ENCODE results near the gene ADCY3.
A peak's percentile ranks its signal among the peaks of the same experiment; 100 is the strongest.

The ADCY3 gene

DNA sequence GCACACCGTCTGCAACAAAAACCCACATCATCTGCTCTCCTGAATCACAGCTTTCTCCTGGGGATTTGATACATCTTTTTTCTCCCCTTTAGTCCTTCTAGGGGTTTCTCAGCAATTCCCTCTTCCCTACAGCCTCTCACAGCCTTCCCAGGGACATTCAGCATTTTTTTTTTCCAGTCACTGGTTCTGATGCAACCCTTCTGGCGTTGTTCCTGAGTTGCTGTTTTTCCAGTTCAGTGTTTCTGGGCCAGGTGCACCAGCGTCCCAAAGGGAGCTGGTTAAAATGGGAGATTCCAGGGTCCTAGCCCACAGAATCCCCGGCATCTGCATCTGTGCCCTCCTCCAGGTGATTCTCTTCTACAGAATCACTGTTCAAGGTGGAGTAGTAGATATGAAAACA lies 36.1 kb downstream of the ADCY3 start:
- Histone ChIP-seq H3K27ac (peak overlapping the region in 2 of 21 experiments; percentile 11 to 17), H3K4me3 (no peak overlapping the region)

GRCh38 chr2:24881623-24882022 lies 38.4 kb downstream of the ADCY3 start:
- Histone ChIP-seq H3K4me3 (no peak overlapping the region), H3K27ac (no peak overlapping the region)

DNA sequence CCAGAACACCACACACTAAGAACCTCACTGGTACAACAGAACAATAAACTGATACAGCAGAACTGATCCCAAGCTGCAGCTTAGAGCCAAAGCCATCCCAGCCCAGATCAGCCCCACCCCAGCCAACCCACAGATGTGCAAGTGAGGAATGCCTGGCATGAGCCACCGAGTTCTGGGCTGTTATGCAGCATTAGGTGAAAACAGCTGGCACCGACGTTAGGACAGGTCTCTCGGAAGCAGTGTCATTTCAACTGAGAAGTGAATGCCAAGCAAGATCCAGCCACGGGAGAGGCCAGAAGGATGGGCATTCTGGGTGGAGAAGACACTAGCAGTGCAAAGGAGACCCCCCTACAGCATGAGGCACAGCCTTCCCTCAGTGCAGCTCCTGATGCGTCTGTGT lies 38.9 kb downstream of the ADCY3 start:
- Histone ChIP-seq H3K27ac (no peak overlapping the region), H3K4me3 (no peak overlapping the region)

DNA sequence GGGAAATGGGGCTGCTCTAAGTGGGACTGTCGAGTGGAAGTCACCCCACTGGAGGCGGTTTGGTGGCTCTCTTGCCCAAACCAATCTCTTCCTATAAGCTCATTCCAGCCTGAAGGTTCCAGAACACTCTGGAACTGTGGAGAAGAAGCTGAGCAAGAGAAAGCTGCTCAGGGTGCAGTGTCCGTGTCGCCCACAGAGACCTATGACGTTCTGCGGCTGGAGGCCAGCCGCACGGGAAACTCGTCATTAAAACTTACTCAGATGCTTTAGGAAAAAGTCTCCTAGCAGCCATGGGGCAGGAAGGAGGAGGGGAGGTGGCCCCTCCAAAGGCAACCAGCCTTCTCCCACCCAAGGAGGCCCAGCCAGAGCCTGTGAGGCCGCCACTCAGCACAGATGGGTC lies 41.7 kb downstream of the ADCY3 start:
- Histone ChIP-seq H3K27ac (peak overlapping the region in 3 of 21 experiments; percentile 3 to 47 (median 34)), H3K4me3 (no peak overlapping the region)

- H3K4me3 ChIP-seq, result no peak overlapping the region
- no peak overlapping the region for H3K27ac ChIP-seq
Observed at GRCh38 chr2:24877646-24878045, 42.4 kb downstream of the ADCY3 start.

DNA sequence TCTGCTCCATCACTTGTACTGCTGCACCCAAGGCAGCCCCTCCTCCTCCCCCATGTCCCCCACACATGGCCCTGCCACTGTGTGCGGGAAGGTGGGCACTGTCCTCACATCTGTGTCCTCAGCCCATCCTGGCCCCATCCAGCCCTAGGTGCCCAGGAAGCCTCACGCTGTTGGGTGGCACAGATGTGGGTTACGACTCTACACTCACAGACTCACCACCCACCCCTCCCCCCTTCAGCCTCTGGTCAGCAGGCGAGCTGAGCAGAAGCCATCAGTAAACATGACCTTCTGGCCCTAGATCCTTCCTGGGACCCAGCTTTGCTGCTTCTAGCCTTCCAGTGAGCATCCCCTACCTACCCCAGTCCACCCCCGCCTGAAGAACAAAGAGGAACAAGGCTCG lies 43.0 kb downstream of the ADCY3 start:
- H3K27ac ChIP-seq, result no peak overlapping the region

GRCh38 chr2:24875901-24876300 lies 44.1 kb downstream of the ADCY3 start:
- Histone ChIP-seq H3K4me3 (no peak overlapping the region), H3K27ac (no peak overlapping the region)

More for the DNA sequence above, 43.0 kb downstream of the ADCY3 start:
- H3K4me3 ChIP-seq, result no peak overlapping the region

GRCh38 chr2:24875272-24875671 lies 44.8 kb downstream of the ADCY3 start:
- Histone ChIP-seq H3K4me3 (no peak overlapping the region), H3K27ac (peak overlapping the region in 3 of 21 experiments; percentile 14 to 76 (median 43))

GRCh38 chr2:24874035-24874434 lies 46.0 kb downstream of the ADCY3 start:
- Histone ChIP-seq H3K4me3 (no peak overlapping the region), H3K27ac (peak overlapping the region in 8 of 21 experiments; percentile 4 to 76 (median 38))

GRCh38 chr2:24873619-24874018 lies 46.4 kb downstream of the ADCY3 start:
- Histone ChIP-seq H3K27ac (peak overlapping the region in 9 of 21 experiments; percentile 4 to 76 (median 42)), H3K4me3 (no peak overlapping the region)

DNA sequence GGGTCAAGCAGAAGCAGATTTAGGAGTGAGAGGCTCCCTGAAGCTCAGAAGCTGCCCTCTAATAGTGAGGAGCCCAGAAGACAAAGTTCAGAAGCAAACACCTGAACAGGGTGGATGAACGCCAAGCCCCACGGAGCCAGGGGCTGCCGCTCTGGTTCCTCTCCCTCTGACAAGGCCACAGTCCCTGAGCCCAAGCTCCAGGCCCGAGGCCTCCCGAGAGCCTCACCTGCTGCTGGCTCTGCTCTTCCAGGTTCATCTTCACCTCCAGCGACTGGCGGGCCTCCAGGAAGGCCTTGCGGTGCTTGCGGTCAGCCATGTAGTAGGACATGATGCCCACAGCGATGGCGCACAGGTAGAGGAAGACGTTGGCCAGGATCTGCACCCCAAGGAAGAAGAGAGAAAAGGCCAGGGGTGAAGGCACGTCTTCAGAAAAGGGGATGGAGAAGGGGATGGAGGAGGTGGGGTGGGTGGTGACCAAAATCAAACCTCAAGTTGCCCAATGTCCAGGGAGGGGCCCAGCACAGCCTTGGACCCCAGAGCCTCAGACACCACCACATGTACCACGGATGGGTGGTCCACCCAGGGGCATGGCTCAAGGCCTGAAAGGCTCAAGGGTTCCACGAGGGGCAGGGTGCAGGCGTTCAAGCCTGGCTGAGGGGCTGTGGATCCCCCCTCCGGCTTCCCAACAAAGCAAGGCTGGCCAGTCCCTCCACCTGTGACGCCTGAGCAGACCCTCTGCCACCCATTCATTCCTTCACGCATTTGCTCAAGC lies 47.5 kb downstream of the ADCY3 start:
- Histone ChIP-seq H3K27ac (peak overlapping the region in 5 of 21 experiments; percentile 4 to 60 (median 24)), H3K4me3 (no peak overlapping the region)

DNA sequence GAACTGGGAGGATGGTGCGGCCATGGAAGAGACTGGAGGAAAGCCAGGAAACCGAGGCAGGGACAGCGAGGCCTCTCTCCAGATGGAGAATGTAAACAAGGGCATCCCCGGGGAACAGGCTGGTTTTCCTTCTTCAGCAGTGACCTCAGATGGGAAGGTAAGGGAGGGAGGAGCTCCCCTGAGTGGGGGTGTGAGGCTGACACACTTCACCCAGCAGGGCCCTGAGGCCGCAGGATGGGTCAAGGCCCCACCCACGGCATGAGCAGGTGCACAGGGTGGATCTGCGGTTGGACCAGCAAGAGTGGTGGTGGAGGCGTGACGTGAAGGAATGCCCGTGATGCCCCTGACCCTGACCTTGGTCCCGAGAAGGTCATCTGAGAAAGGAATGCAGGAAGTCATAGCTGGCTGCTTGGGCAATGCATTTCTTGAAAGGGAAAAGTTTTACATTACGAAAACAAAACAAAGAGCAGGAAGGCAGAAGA lies 48.1 kb downstream of the ADCY3 start:
- Histone ChIP-seq H3K4me3 (no peak overlapping the region), H3K27ac (peak overlapping the region in 3 of 21 experiments; percentile 4 to 60 (median 14))

- Histone ChIP-seq H3K4me3 (no peak overlapping the region), H3K27ac (peak overlapping the region in 1 of 21 experiments; percentile 21)
Observed at GRCh38 chr2:24870891-24871705, 48.9 kb downstream of the ADCY3 start.

DNA sequence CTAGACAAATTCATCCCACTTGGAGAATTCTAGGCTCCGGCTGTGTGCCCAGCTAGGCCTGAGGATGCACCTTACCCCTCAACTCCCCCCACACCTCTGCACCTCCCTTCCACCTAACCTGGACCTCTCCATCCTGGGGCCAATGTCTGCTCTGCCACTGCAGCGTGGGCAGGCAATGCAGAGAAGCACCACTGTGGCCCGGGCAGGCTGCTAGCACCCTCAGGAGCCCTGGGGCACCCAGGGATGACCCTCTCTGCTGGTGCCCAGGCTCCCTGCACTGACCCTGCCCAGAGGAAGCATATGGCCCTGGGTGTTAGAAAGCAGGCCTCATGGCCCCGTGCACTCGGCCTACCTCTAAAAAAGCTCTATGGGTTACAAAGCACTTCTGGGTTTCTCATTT lies 49.6 kb downstream of the ADCY3 start:
- Histone ChIP-seq H3K4me3 (no peak overlapping the region), H3K27ac (no peak overlapping the region)

DNA sequence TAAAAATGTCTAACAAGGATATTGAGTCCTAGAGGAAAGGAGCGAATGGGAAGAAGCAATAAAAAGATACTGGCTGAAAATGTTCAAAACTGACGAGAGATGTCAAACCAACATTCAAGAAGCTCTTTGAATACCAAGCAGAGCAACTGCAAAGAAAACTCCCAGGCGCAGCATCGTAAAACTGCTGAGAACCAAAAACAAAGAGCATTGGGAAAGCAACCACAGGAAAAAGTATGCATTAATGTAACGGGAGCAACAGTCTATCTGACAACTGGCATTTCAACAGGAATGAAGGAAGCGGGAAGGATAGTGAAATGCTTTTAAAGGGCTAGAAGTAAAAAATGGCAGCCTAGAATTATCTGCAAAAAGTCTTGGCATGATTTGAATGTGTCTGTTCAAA lies 53.1 kb downstream of the ADCY3 start:
- Histone ChIP-seq H3K4me3 (no peak overlapping the region), H3K27ac (no peak overlapping the region)

DNA sequence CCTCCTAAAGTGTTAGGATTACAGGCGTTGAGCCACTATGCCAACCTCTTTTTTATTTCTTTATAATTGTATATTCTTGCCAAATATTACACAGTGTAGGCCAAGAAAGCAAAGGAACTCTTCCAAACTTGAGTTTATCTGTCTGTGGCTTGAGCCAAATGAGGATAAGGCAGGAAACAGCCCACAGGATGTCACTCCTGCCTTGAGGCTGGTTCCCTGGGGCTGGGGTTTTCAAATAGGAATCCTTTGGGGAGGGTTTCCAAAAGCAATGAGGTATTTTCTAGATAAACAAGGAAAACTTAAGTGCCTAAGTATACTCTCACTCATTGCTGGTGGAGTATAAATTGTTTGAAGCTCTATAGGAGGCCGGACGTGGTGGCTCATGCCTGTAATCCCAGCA lies 56.4 kb downstream of the ADCY3 start:
- no peak overlapping the region for H3K27ac ChIP-seq
- no peak overlapping the region for H3K4me3 ChIP-seq

DNA sequence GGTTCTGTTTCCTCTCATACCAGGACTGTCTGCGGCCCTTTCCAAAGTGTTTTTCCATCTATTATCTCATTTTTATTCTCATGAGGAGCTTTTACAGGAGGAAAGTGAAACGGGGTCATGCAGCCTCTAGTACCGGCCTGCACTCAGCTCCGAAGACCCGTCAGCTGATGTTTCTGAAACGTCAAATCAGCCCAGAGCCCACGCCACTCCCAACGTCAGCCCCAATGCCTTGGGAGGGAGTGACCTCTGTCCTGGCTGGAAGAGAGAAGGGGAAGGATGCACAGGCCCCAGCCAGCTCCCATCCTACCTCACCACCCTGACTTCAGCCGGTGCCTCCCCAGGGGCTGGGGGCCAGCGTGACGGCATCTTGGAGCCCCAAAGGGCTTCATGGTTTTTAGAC lies 58.5 kb downstream of the ADCY3 start:
- peak overlapping the region in 1 of 21 experiments; percentile 22 for H3K27ac ChIP-seq
- H3K4me3 ChIP-seq, result no peak overlapping the region

DNA sequence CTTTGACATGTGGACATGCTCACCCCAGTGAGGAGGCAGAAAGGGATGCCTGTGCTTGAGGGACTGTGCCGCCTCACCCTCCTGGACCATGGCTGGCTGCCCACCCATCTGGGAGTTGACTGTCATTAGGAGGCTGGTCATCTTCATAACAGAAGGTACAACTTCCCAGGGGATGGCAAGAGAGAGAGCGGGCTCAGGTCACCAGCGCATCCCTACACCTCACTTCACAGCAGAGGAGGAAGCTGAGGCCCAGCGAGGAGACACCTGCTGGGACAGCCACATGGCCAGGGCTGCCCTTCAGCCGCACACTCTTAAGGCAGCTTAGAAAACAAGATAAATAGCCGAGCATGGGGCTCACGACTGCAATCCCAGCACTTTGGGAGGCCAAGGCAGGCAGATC lies 59.4 kb downstream of the ADCY3 start:
- Histone ChIP-seq H3K4me3 (no peak overlapping the region), H3K27ac (no peak overlapping the region)

GRCh38 chr2:24859968-24860600 lies 60.0 kb downstream of the ADCY3 start:
- Histone ChIP-seq H3K27ac (no peak overlapping the region), H3K4me3 (no peak overlapping the region)

- H3K27ac ChIP-seq, result no peak overlapping the region
- H3K4me3 ChIP-seq, result no peak overlapping the region
Observed at GRCh38 chr2:24858996-24859395, 61.0 kb downstream of the ADCY3 start.

All from skin epidermis (tissue), 12 donors.